Activated CD8-positive, alpha-beta T cell treated with anti-CD3 and anti-CD28 coated beads, Interleukin-2, amount 10 ng/mL, durations not matched to agents 7 days and 5 days (primary cell): ENCODE measurements around the gene PCSK2. TPM values are rescaled to one million over a fixed set of nuclear protein-coding genes. Genes with fewer than 3 reads are reported as not detected.

ENCODE experiments used
- ATAC-seq: fragments of 150-1000 bp; cut with Tn5 transposase; one replicate; pipeline ENCODE4 v1.10.0; 2021; ENCODE audit warnings: moderate library complexity
- CTCF ChIA-PET: fragments of 350-600 bp; sonication (Branson Sonifier 250); formaldehyde crosslinking; loops from one replicate; lab custom pipeline; 2021; ENCODE audit warnings: antibody characterized with exemption; lab: Charles Lee
- POLR2A ChIA-PET: fragments of 350-600 bp; sonication (Branson Sonifier 250); formaldehyde crosslinking; loops from one replicate; lab custom pipeline; 2021; ENCODE audit warnings: antibody characterized with exemption; lab: Charles Lee
- DNase-seq: peaks from one replicate; pipeline ENCODE4 v3.0.0-alpha.2; 2020
- H3K27ac Mint-ChIP-seq: one replicate; pipeline ENCODE4 v1.8.0; 2021; ENCODE audit warnings: mild to moderate bottlenecking, mixed read lengths
- H3K27me3 Mint-ChIP-seq: one replicate; pipeline ENCODE4 v1.8.0; 2021; ENCODE audit warnings: low read depth, mixed read lengths
- H3K36me3 Mint-ChIP-seq: one replicate; pipeline ENCODE4 v1.8.0; 2021; ENCODE audit warnings: low read depth, mixed read lengths
- H3K4me1 Mint-ChIP-seq: one replicate; pipeline ENCODE4 v1.8.0; 2021; ENCODE audit warnings: low read depth, mixed read lengths
- H3K4me3 Mint-ChIP-seq: one replicate; pipeline ENCODE4 v1.8.0; 2021; ENCODE audit warnings: mild to moderate bottlenecking, mixed read lengths
- H3K9me3 Mint-ChIP-seq: one replicate; pipeline ENCODE4 v1.8.0; 2022; ENCODE audit warnings: mixed read lengths; ENCODE audit not compliant: insufficient read depth
- total RNA-seq, 2 experiments: library from RNA; stranded (reverse); gene quantifications; one replicate each; pipeline ENCODE4 v1.2.3, GENCODE V29; 2021

PCSK2 gene
- total RNA-seq, 2 experiments from 2014 or later = not detected

DNA sequence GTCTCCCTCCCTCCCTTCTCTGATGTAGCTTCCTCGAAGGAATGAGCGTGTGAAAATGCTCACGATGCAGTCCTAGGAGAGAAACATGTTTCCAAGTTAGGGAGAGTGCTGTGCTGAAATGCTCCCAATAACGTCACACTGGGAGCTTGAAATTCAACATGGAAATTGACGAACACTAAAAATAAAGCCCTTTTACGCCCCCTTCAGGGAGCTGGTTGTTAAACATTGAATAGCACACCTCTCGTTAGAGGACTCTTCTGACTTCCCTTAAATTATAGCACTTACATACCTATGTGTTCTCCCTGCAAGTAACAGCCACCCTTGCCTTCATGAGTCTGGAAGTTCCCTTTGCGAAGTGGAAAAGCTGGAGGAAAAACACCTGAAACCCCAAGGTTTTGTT lies 215.7 kb downstream of the PCSK2 start:
- no peaks in the 10 kb centered on the region for H3K4me1 Mint-ChIP-seq
- CTCF ChIA-PET = interaction anchor here (1.2 kb wide), 1 partner anchor 10 kb away, joined by 3 read pairs; no protein-coding TSS in a partner anchor
- H3K9me3 Mint-ChIP-seq = no peaks in the 10 kb centered on the region
- H3K27me3 Mint-ChIP-seq = peaks cover 11% of the 10 kb centered on the region
- ATAC-seq (no peak), DNase-seq (no peak)
- POLR2A ChIA-PET = no interaction called here
- H3K36me3 Mint-ChIP-seq = no peaks in the 10 kb centered on the region
- no peak overlapping the region for H3K27ac Mint-ChIP-seq
- no peak overlapping the region for H3K4me3 Mint-ChIP-seq

DNA sequence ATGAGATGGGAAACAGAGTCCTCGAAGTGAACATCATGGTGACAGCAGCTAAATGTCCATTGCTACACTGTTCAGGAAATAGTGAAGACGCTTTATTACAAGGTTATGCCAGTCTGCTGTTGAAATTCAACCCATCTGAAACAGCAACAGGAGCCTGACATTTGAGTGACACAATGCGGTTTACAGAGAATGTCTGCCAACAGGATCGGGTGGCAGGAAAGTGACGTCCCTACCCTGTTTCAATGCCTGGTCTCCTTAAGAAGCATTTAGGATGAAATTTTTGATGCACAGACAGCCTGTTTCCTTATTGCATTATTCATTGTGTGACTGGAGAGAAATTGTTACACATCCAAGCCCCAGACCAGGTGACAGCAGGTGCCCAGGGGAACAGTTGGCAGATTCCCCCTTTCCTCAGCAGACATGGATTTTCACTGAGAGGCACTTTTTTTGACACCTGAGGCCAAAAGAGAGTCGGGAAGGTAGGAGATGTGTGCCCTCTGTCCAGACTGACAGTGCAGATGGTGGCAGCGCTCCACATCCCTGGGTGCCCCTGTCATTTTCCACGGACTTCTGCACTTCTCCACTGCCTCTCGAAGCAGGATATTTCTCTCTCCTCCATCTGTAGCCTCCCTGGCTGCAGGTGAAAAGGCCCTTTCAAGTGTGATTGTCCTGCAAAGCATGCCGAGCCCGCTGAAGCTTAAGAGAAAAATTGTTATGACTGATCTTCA lies 216.5 kb downstream of the PCSK2 start:
- Mint-ChIP-seq H3K27me3 (peaks cover 11% of the 10 kb centered on the region), H3K9me3 (no peaks in the 10 kb centered on the region), H3K27ac (no peak overlapping the region), H3K4me3 (no peak overlapping the region), H3K4me1 (no peaks in the 10 kb centered on the region), H3K36me3 (no peaks in the 10 kb centered on the region)
- ChIA-PET CTCF (interaction anchor here (1.2 kb wide), 1 partner anchor 10 kb away, joined by 3 read pairs; no protein-coding TSS in a partner anchor), POLR2A (no interaction called here)
- ATAC-seq = no peak
- no peak for DNase-seq

DNA sequence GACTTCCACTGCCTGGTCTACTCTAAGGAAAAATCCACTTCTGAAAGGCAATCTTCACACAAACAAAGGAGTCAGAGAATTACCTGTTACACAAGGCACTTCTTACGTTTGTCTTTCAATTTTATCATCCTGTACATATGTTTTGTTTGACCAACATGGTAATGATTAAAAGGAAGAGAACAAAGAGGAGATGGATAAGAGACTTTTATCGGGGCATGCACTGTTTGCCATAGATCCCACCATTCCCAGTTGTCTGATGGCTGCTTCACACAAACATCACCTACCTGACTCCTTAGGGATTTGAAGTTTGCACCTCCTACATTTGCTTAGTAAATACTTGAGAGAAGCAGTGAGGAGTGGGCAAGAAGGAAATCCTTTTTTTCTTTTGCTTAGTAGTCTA lies 217.3 kb downstream of the PCSK2 start:
- DNase-seq = no peak
- no peak overlapping the region for H3K4me3 Mint-ChIP-seq
- no peaks in the 10 kb centered on the region for H3K36me3 Mint-ChIP-seq
- no peaks in the 10 kb centered on the region for H3K9me3 Mint-ChIP-seq
- ChIA-PET CTCF (no interaction called here), POLR2A (no interaction called here)
- H3K27ac Mint-ChIP-seq = no peak overlapping the region
- no peaks in the 10 kb centered on the region for H3K4me1 Mint-ChIP-seq
- ATAC-seq = no peak
- H3K27me3 Mint-ChIP-seq = peaks cover 11% of the 10 kb centered on the region

DNA sequence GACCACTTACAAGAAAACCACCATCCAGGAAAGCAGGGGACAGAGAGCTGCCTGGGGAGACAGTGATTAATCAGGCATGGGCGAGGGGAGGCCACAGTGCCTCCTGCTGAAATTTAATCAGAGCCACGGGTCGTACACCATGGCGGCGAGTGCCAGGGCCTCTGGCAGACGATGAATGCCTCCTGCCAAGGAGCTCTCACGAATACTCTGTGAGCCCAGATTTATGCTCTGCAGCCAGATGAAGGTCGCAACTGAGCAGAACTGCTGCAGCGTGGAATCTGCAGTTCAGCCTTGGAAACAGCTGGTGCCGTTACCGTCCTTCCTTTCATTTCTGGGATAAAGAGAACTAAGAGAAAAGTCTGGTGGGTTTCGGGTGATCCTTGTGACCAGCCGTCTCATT lies 218.7 kb downstream of the PCSK2 start:
- ATAC-seq (no peak), DNase-seq (no peak)
- peaks cover 11% of the 10 kb centered on the region for H3K27me3 Mint-ChIP-seq
- POLR2A ChIA-PET = no interaction called here
- no peaks in the 10 kb centered on the region for H3K36me3 Mint-ChIP-seq
- no peaks in the 10 kb centered on the region for H3K9me3 Mint-ChIP-seq
- H3K4me1 Mint-ChIP-seq = no peaks in the 10 kb centered on the region
- CTCF ChIA-PET = no interaction called here
- no peak overlapping the region for H3K4me3 Mint-ChIP-seq
- no peak overlapping the region for H3K27ac Mint-ChIP-seq

DNA sequence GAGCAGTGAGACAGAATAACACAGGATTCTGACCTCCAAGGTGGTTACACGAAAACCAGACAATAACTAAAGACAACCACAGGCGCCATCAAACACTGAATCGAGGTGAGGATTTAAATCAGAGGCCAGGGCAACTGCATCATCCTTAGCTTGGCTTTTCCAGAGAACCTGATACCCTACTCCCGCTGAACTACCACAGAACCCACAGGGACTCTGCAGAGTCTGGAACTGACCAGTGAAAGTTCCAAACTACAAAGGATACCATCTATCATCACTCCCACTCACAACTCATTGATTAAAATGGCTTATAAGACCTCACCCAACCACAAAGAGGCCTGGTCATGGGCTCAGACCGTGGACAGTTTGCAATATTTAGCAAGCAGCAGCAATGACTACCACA lies 219.3 kb downstream of the PCSK2 start:
- no peak overlapping the region for H3K4me3 Mint-ChIP-seq
- DNase-seq = no peak
- ATAC-seq = no peak
- H3K27ac Mint-ChIP-seq = no peak overlapping the region
- no peaks in the 10 kb centered on the region for H3K4me1 Mint-ChIP-seq
- CTCF ChIA-PET = no interaction called here
- POLR2A ChIA-PET = no interaction called here
- no peaks in the 10 kb centered on the region for H3K36me3 Mint-ChIP-seq
- peaks cover 11% of the 10 kb centered on the region for H3K27me3 Mint-ChIP-seq
- H3K9me3 Mint-ChIP-seq = no peaks in the 10 kb centered on the region

DNA sequence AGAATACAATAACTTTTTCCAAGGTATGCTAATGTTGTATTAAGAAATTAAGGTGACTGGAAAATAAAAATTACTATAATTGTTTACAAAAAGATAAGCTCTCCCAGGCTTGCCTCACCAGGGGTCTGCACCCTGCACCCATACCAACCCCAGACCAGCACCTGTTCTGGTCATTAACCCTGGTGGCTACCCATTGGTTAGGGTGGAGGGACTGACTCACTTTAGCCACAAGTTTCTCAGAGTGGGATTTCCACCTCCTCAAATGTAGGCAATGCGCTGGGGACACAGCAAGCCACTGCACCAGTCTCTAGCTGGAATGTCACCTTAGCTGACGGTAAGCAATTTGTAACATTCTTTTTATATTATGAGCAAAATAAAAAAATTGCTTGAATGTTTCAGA lies 221.2 kb downstream of the PCSK2 start:
- ChIA-PET POLR2A (no interaction called here), CTCF (no interaction called here)
- ATAC-seq = no peak
- Mint-ChIP-seq H3K27ac (no peak overlapping the region), H3K4me3 (no peak overlapping the region), H3K27me3 (peaks cover 9% of the 10 kb centered on the region), H3K4me1 (no peaks in the 10 kb centered on the region), H3K36me3 (no peaks in the 10 kb centered on the region), H3K9me3 (no peaks in the 10 kb centered on the region)
- no peak for DNase-seq

DNA sequence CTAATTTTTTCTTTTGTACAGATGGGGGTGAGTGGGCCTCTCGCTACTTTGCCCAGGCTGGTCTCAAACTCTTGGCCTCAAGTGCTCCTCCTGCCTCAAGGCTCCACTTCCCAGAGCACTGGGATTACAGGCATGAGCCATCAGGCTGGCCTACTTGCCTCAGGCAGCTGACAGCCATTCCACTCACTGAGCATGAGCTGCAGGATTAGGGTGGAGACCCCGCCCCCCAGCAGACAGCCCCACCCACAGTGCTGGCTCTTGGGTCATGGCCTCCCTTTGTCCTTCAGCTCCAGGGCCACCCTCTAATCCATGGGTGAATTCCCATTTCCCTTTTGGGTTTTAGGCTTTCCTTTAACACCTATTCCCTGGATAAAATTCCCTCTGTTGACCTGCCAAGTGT lies 222.2 kb downstream of the PCSK2 start:
- Mint-ChIP-seq H3K9me3 (no peaks in the 10 kb centered on the region), H3K27ac (no peak overlapping the region), H3K27me3 (peaks cover 4% of the 10 kb centered on the region), H3K4me1 (no peaks in the 10 kb centered on the region), H3K36me3 (no peaks in the 10 kb centered on the region), H3K4me3 (no peak overlapping the region)
- DNase-seq (no peak), ATAC-seq (no peak)
- ChIA-PET POLR2A (no interaction called here), CTCF (no interaction called here)

DNA sequence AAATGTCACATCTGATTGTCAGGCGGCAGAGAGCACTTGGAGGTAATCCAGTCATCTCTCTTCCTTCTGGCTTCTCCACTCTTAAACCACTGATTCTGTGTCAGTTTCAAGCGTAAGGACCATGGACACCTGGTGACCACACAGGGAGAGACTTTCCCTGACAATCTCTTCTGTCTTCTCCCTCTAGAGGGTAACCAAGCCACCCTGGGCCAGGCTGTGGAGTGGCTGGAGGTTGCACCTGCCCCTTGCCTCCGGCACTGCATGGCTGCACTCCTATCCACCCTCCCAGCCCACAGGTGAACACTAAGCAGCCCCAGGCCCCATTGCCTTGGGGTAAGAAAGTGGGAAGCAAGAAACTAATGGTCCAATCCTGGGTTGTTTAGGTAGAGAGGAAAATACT lies 225.6 kb downstream of the PCSK2 start:
- POLR2A ChIA-PET = no interaction called here
- H3K27ac Mint-ChIP-seq = no peak overlapping the region
- peaks cover 4% of the 10 kb centered on the region for H3K27me3 Mint-ChIP-seq
- no peak for DNase-seq
- no peak overlapping the region for H3K4me3 Mint-ChIP-seq
- ATAC-seq = no peak
- no peaks in the 10 kb centered on the region for H3K4me1 Mint-ChIP-seq
- H3K9me3 Mint-ChIP-seq = no peaks in the 10 kb centered on the region
- CTCF ChIA-PET = interaction anchor here (1.4 kb wide), 1 partner anchor 21 kb away, joined by 4 read pairs; no protein-coding TSS in a partner anchor
- no peaks in the 10 kb centered on the region for H3K36me3 Mint-ChIP-seq

DNA sequence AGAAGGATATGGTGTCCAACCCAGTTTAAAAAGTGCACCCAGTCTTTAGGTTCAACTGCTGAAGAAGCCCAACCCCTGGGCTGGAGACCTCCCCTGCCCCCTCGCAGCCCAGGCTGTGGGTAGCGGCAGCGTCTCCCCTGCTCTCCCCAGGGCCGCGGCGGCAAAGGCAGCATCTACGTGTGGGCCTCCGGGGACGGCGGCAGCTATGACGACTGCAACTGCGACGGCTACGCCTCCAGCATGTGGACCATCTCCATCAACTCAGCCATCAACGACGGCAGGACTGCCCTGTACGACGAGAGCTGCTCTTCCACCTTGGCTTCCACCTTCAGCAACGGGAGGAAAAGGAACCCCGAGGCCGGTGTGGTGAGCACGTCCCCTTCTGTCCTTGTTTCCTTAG lies 226.8 kb downstream of the PCSK2 start:
- Mint-ChIP-seq H3K27me3 (peaks cover 4% of the 10 kb centered on the region), H3K4me1 (no peaks in the 10 kb centered on the region), H3K9me3 (no peaks in the 10 kb centered on the region), H3K4me3 (no peak overlapping the region), H3K36me3 (no peaks in the 10 kb centered on the region), H3K27ac (no peak overlapping the region)
- POLR2A ChIA-PET = no interaction called here
- DNase-seq (no peak), ATAC-seq (no peak)
- CTCF ChIA-PET = interaction anchor here (1.4 kb wide), 1 partner anchor 22 kb away, joined by 4 read pairs; no protein-coding TSS in a partner anchor

DNA sequence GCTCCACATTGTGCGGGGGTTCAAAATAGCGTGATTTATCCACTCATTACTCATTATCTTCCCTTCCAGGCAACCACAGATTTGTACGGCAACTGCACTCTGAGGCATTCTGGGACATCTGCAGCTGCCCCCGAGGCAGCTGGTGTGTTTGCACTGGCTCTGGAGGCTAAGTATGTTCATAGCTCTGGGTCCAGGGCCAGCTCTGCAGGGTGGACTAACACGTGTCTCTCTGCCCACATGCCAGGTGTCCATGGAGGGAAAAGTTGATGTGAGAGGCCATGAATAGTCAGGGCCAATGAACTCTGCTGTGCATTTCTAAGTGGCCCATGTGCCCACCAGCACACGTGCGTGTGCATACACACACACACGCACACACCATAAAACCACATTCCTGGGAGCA lies 229.4 kb downstream of the PCSK2 start:
- ChIA-PET CTCF (no interaction called here), POLR2A (no interaction called here)
- H3K9me3 Mint-ChIP-seq = no peaks in the 10 kb centered on the region
- H3K4me3 Mint-ChIP-seq = no peak overlapping the region
- H3K27ac Mint-ChIP-seq = no peak overlapping the region
- ATAC-seq (no peak), DNase-seq (no peak)
- H3K27me3 Mint-ChIP-seq = peaks cover 5% of the 10 kb centered on the region
- no peaks in the 10 kb centered on the region for H3K36me3 Mint-ChIP-seq
- H3K4me1 Mint-ChIP-seq = peaks cover 2% of the 10 kb centered on the region

DNA sequence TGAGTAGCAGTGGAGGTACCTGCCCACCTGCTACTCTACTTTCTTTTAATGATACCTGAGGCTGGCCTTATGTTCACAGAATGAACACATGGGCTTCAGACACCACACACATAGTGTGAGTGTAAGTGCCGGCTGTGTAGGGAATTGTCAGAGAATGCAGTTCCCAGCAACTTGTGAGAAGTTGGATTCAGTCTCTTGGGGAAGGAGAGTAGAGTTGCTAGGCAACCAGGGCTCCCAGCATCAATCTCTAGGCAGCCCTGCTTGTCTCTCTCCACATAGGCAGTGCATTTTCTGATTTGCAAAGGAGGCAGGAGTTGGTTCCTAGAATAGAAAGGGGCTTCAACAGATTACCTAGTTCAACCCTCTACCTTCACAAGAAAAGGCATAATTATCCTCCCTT lies 230.2 kb downstream of the PCSK2 start:
- H3K9me3 Mint-ChIP-seq = no peaks in the 10 kb centered on the region
- DNase-seq (no peak), ATAC-seq (no peak)
- no peak overlapping the region for H3K27ac Mint-ChIP-seq
- ChIA-PET CTCF (no interaction called here), POLR2A (no interaction called here)
- H3K27me3 Mint-ChIP-seq = peaks cover 5% of the 10 kb centered on the region
- peaks cover 2% of the 10 kb centered on the region for H3K4me1 Mint-ChIP-seq
- H3K4me3 Mint-ChIP-seq = no peak overlapping the region
- no peaks in the 10 kb centered on the region for H3K36me3 Mint-ChIP-seq

DNA sequence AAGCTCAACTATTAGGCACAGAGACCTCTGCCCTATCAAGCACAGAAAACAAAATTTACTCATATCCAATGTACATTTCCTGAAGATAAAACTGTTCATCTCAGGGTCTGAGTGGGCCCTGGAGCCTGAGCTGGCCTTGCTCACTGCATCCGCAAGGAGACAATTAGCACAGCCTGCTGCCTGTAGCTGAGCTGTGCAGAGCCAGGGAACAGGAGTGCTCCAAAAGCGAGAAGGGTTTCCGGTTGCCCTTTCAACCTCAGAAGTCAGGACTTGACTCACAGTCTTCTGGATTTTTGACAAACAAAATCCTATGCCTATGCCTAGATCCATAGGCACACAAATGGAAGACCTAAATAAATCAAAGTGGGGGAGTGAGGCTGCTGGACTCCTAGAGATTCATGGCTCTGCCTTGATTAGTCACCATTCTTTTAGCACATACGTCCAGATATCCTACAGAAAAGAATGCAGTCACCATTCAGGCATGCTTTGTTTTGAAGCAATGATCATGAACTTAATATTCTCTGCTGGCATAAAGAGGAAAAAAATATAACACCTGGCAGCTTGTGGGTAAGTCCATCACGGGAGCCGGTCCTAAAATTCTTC lies 230.8 kb downstream of the PCSK2 start:
- ATAC-seq = no peak
- H3K27ac Mint-ChIP-seq = no peak overlapping the region
- peaks cover 8% of the 10 kb centered on the region for H3K27me3 Mint-ChIP-seq
- no peak overlapping the region for H3K4me3 Mint-ChIP-seq
- POLR2A ChIA-PET = no interaction called here
- H3K9me3 Mint-ChIP-seq = no peaks in the 10 kb centered on the region
- no peak for DNase-seq
- H3K4me1 Mint-ChIP-seq = peaks cover 2% of the 10 kb centered on the region
- CTCF ChIA-PET = no interaction called here
- no peaks in the 10 kb centered on the region for H3K36me3 Mint-ChIP-seq
